ENCODE data around the gene TMEM151A.
A peak's percentile ranks its signal among the peaks of the same experiment; 100 is the strongest.

Gene TMEM151A

GRCh38 chr11:66334605-66335442 is 43.1 kb downstream of the TMEM151A start:
- H3K36me3 ChIP-seq, result peaks cover 6 to 58% (median 26%) of the 10 kb centered on the region in 3 donors

GRCh38 chr11:66335531-66336233 is 44.0 kb downstream of the TMEM151A start:
- Histone ChIP-seq H3K9me3 (no peaks in the 10 kb centered on the region), H3K4me3 (peak overlapping the region; percentile 54 to 66), H3K27ac (peak overlapping the region; percentile 57 to 72), H3K27me3 (no peaks in the 10 kb centered on the region), H3K4me1 (peaks cover 0 to 36% (median 25%) of the 10 kb centered on the region in 4 donors), H3K36me3 (peaks cover 12 to 67% (median 35%) of the 10 kb centered on the region in 3 donors)
- intact Hi-C loops (cut with DNase I; ENCODE audit: low total_unique reads), result no loop called here
- DNase-seq, result peak in 1 of 2 donors; percentile 24
- TF ChIP-seq CTCF (IDR thresholded peaks at IDR 0.05), result no peak

More at GRCh38 chr11:66334605-66335442, 43.1 kb downstream of the TMEM151A start:
- Histone ChIP-seq H3K4me1 (peaks cover 0 to 36% (median 25%) of the 10 kb centered on the region in 4 donors), H3K9me3 (no peaks in the 10 kb centered on the region), H3K27me3 (no peaks in the 10 kb centered on the region), H3K27ac (no peak overlapping the region), H3K4me3 (peak overlapping the region; percentile 54 to 66)
- DNase-seq, result peak in 1 of 2 donors; percentile 22
- TF ChIP-seq CTCF (IDR thresholded peaks at IDR 0.05), result no peak
- intact Hi-C loops (cut with DNase I; ENCODE audit: low total_unique reads), result no loop called here

GRCh38 chr11:66336234-66337102 is 44.8 kb downstream of the TMEM151A start, which contains the start of gene RIN1:
Gene RIN1, minus strand, starts transcription at chr11:66336434. Its CDS starts 32 bp downstream, at chr11:66336402.
- Histone ChIP-seq H3K27me3 (no peaks in the 10 kb centered on the region), H3K4me1 (peaks cover 0 to 36% (median 25%) of the 10 kb centered on the region in 4 donors), H3K36me3 (peaks cover 20 to 75% (median 42%) of the 10 kb centered on the region in 3 donors), H3K27ac (peak within 1 kb of the TSS; percentile 57 to 72), H3K4me3 (peak within 1 kb of the TSS; percentile 54 to 66), H3K9me3 (no peaks in the 10 kb centered on the region)
- intact Hi-C loops (cut with DNase I; ENCODE audit: low total_unique reads), result no loop called here
- TF ChIP-seq CTCF (IDR thresholded peaks at IDR 0.05), result peak; percentile 7 to 19
- peak in 1 of 2 donors; percentile 51 for DNase-seq

DNA sequence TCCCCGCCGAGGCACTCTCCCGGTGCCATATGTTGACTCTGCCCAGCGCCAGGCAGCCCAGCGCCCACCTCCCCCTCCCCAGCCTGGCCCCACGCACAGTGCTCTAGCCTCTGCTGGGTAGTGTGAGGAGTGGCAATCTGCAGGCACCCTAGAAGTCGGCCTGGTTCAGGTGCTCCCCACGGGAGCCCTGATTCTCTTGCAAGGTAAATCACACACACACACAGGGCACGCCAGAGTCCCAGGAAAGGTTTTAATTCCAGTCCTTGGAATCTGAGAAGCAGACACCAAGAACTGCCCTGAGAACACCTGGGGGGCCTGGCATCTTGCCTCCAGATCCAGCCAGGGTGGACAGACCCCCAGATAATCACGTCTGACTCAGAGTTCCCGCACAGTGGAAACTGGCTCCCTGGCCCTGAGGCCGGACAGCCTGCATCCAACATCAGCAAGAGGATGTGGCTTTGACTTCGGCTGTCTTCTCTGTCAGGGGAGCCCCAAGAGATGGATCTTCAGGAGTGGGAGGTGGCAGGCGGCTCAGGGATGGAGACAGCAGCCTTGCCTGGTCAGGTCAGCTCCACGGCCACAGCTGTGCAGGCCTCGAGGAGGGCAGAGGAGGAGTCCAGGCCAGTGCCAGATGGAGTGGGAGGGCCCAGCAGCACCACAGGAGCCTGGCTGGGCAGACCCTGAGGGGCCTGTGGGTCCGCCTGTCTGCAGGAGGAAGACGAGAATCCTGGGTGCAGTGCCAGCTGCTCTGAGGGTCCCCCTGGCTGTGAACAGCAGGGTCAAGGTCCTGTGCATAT is 45.6 kb downstream of the TMEM151A start:
- peak in 1 of 2 donors; percentile 18 for DNase-seq
- no peak for TF ChIP-seq CTCF (IDR thresholded peaks at IDR 0.05)
- peaks cover 22 to 75% (median 47%) of the 10 kb centered on the region in 3 donors for H3K36me3 ChIP-seq
- intact Hi-C loops (cut with DNase I; ENCODE audit: low total_unique reads), result no loop called here
- H3K4me3 ChIP-seq, result peak overlapping the region in 1 of 2 donors; percentile 66
- H3K4me1 ChIP-seq, result peaks cover 0 to 36% (median 25%) of the 10 kb centered on the region in 4 donors
- H3K27ac ChIP-seq, result peak overlapping the region in 1 of 2 donors; percentile 57
- no peaks in the 10 kb centered on the region for H3K9me3 ChIP-seq
- H3K27me3 ChIP-seq, result no peaks in the 10 kb centered on the region

Measured in tibial artery (tissue), 4 donors.